Epithelial cell of proximal tubule (primary cell): ENCODE data around the gene TBC1D7. TPM values are rescaled to one million over a fixed set of nuclear protein-coding genes. Genes with fewer than 3 reads are reported as not detected.
A peak's percentile ranks its signal among the peaks of the same experiment; 100 is the strongest.

Experiments used
- DNase-seq: peaks from one replicate; pipeline ENCODE4 v3.0.0-alpha.2; 2011; ENCODE audit warnings: low read depth
- H3K4me3 ChIP-seq: 2 replicates; pipeline ENCODE4 v1.5.1; 2011; ENCODE audit warnings: low read depth, mild to moderate bottlenecking, low read length
- CTCF ChIP-seq: conservative IDR thresholded peaks from 2 replicates; pipeline ENCODE4 v1.5.1; 2012; ENCODE audit warnings: low read depth, mild to moderate bottlenecking, low read length
- total RNA-seq: library from RNA; depleted of rRNA; stranded (reverse); fragments of >200 nt; gene quantifications from 2 replicates; pipeline ENCODE4 v1.2.3, GENCODE V29; 2015

Gene TBC1D7
- total RNA-seq, 1 donor from 2014 or later, result 20.3 TPM

- DNase-seq, result no peak
- no peak overlapping the region for H3K4me3 ChIP-seq
- no peak for TF ChIP-seq CTCF
These were observed 37.0 kb upstream of the TBC1D7 start for GRCh38 chr6:13365320-13365719.

- TF ChIP-seq CTCF, result no peak
- no peak overlapping the region for H3K4me3 ChIP-seq
- no peak for DNase-seq
These were observed 36.5 kb upstream of the TBC1D7 start for GRCh38 chr6:13364842-13365241.

- no peak overlapping the region for H3K4me3 ChIP-seq
- DNase-seq, result peak; percentile 99
- TF ChIP-seq CTCF, result no peak
These were observed 34.1 kb upstream of the TBC1D7 start for GRCh38 chr6:13362412-13362811.

DNA sequence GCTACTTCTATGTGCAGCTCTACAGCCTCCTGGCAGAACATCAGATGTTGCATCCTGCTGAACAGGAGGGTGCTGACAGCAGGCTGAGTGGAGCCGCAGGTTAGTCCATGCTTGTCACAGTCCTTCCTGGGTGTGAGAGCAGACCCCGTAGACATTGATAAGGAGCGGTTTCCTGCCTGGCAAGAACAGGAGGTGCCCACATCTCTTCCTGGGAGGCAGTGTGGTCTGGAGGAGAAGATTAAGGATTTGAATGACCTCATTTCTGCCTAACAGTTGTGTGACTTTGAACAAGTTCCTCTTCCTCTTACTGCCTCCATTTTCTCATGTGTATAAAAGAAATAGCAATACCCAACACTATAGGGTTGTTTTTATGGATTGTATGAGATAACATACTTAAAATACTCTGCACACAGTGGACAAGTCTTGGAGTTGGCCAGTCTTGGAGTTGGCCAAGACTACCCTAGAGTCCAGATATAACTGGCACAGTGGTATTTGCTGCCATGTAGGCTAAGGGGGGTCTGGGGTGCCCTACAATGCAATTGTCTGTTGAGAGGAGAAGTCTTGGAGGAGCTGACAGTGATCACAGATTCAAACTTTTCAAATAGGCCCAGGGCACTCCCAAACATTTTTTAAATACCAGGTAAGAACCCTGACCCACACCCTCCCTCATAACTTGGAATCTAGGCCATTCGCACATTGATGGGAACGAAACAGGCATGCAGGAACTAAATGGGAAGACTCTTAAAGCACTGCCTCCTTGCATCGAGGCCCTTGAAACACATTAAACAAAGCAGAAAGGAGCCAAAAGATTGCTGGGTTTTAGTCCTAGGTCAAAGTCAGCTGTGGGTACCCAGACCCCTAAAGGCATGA, 32.6 kb upstream of the TBC1D7 start:
- TF ChIP-seq CTCF, result no peak
- DNase-seq, result no peak
- H3K4me3 ChIP-seq, result no peak overlapping the region

GRCh38 chr6:13359287-13359686, 30.9 kb upstream of the TBC1D7 start:
- no peak overlapping the region for H3K4me3 ChIP-seq
- no peak for DNase-seq
- TF ChIP-seq CTCF, result no peak

GRCh38 chr6:13358511-13358910, 30.2 kb upstream of the TBC1D7 start:
- H3K4me3 ChIP-seq, result no peak overlapping the region
- no peak for DNase-seq
- TF ChIP-seq CTCF, result no peak

- DNase-seq, result peak; percentile 56
These were observed 29.3 kb upstream of the TBC1D7 start for GRCh38 chr6:13357551-13358075.

More at GRCh38 chr6:13357551-13358075, 29.3 kb upstream of the TBC1D7 start:
- no peak for TF ChIP-seq CTCF
- H3K4me3 ChIP-seq, result no peak overlapping the region
